Stimulated activated CD8-positive, alpha-beta memory T cell treated with anti-CD3 and anti-CD28 coated beads, Interleukin-4, amount 100 ng/mL, for 48 hours (primary cell): ENCODE results near the gene CCDC192.
A peak's percentile ranks its signal among the peaks of the same experiment; 100 is the strongest.

ENCODE experiments used
- DNase-seq: peaks from one replicate; pipeline ENCODE4 v3.0.0-alpha.2; 2020

Gene CCDC192

DNA sequence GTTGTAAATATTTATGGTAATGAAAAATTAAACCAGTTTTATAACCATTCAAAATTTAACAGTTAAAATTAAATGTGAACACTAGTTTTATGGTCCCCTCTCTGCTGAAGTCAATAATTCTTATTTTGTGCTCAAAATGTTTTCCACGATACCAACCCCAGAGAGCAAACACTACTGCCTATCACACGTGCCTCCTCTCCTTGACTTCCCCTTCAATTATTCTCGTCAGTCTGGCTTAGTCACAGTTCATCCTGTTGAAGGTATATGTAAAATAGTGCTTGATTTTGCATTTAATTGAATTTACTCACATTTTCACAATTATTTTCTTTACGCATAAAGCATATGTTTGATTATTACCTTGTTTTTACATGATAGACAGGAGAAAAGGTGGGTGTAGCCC is 148.8 kb downstream of the CCDC192 start:
- no peak for DNase-seq

DNA sequence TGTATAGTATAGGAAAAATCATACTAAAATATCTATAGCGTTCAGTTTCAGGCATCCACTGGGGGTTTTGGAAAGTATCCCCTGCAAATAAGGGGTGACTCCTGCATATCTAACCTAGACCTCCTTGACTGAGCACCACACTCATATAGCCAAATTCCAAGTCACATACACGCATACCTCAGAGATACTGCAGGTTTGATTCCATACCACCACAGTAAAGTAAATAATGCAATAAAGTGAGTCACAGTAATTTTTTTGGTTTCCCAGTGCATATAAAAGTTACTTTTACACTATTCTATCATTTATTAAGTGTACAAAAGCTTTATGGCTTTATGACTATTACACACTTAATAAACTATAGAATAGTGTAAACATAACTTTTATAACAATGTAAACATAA is 151.3 kb downstream of the CCDC192 start:
- DNase-seq: no peak

DNA sequence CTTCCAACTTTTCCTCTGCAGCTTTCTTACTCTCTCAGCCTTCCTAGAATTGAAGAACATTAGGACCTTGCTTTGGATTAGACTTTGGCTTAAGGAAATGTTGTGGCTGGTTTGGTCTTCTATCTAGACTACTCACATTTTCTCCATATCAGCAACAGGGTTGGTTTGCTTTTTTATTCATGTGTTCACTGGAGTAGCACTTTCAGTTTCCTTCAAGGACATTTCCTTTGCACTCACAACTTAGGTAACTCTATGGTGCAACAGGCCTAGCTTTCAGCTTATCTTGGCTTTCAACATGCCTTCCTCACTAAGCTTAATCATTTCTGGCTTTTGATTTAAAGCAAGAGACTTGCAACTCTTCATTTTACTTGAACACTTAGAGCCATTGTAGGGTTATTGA is 153.1 kb downstream of the CCDC192 start:
- no peak for DNase-seq

DNA sequence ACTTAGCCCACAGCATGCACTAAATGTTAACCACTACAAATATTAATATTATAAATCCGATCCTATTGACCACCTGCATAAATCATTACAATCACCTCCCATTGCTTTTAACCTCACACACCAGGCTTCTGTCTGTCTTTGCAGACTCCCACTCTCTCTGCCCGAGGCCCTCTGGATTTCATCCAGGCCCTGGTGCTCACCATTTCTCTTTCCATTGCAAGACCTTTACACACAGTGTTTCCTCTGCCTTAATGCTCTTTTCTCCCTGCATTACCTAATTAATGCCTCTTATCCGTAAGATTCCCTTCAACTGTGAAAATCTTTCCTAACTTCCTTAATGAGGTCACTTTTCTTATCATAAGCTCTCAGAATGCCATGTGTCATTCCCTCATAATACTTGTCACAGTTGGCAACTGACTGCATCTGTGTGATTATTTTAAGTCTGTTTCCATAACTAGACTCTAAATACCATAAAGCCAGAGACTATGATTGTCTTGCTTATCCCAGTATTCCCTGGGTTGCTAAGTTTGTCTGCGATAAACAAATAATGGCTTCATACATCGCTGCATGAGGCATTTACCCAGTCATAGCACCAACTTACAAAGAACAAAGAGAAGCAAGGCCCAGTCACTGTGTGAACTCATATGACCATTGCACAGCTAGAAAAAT is 155.1 kb downstream of the CCDC192 start:
- DNase-seq: no peak

DNA sequence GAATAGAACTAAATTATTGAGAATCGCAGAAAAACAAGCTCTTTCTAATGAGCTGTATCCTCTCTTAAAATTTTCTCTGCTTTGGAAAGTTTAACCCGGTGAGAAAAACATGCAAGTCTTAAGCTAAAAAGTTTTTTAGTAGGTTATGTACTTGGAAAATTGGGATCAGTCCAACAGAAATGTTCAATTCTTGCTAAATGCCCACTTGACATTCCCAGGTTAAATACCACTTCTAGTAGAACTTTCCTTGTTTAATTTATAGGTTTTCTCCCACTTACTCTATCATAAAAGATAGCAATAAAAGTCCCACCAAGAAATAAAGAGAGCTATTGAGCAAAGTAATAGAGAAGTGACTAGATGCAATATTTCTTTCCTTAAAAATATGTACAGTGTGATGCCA is 157.1 kb downstream of the CCDC192 start:
- DNase-seq: no peak

DNA sequence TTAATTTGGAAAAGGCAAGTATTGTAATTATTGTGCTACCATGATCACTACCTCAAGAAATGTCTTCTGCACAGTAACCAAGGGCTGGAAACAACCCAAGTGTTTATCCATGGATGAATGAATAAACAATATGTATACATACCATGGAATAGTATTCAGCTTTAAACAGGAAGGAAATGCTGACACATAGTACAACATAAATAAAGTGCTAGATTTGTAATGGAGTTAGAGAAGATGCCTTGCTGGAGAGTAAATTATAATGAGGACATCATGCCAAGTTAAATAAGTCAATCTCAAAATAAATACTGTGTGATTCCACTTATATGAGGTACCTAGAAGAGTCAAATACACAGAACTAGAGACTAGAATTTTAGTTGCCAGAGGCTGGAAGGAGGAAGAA is 160.0 kb downstream of the CCDC192 start:
- DNase-seq: no peak

DNA sequence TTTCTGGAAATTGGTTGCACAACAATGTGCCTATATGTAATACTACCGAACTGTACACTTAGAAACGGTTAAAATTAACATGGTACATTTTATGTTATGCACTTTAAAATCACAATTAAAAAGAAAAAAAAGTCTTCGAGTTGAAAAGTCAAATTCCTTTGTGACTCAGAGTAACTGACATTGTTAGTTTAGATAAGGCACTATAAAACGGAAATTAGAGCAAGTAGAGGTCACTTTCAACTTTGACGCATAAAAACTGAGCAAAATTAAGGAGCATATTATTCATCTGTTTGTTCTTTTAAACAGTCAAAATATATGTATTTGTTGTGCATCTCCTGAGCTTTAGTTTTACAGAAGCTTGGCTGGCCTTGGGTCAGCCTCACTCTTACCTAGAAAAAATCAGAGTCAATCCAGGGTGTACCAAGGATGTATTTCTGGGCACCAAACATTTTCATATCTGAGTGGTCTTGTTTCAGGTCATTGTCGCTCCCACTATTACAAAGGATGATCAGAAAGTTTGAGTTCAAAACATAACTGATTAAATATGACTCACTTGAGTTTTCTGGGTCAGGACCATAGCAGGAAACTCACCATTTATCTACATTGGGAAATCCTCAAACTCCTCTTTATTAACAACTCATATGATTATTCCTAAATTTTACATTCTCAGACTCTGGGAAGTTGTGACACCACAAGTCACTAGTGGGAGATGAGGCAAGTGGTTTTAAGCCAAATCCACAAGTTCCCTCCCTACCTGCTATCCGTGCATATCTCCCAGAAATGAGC is 160.6 kb downstream of the CCDC192 start:
- DNase-seq: no peak

DNA sequence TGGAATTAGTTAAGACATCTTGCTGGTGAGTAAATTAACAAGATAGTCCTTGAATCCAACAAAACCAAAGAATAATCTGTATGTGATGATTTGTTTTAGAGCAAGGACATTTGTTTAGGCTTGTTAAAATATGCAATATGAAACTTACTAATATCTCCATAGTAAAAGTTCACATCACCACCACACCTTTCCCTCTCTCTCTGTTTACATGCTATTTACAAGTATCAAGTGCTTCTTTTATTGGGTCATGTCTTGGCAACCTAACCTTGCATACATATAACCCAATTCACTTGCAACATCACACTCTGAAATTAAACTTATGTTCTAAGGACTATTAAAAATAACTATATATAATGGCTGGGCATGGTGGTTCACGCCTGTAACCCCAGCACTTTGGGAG is 161.3 kb downstream of the CCDC192 start:
- DNase-seq: no peak

DNA sequence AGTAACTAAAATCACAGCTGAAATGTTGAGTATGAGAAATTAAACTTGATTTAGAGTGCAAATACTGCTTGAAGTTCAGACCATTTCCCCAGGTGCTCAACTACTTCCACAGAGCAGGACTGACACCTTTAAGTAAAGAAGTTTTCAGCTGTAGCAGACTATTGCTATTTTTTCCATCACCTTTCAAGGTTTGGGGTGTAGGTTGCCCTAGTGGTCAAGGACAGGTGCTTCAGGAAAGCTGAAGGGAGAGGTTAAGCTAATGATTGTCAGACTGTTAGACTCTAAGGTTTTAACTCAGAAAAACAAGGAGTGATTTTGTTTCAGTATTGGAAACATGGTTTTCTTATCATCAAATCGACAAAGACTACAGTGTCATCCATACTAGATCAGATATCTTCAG is 162.1 kb downstream of the CCDC192 start:
- no peak for DNase-seq

DNA sequence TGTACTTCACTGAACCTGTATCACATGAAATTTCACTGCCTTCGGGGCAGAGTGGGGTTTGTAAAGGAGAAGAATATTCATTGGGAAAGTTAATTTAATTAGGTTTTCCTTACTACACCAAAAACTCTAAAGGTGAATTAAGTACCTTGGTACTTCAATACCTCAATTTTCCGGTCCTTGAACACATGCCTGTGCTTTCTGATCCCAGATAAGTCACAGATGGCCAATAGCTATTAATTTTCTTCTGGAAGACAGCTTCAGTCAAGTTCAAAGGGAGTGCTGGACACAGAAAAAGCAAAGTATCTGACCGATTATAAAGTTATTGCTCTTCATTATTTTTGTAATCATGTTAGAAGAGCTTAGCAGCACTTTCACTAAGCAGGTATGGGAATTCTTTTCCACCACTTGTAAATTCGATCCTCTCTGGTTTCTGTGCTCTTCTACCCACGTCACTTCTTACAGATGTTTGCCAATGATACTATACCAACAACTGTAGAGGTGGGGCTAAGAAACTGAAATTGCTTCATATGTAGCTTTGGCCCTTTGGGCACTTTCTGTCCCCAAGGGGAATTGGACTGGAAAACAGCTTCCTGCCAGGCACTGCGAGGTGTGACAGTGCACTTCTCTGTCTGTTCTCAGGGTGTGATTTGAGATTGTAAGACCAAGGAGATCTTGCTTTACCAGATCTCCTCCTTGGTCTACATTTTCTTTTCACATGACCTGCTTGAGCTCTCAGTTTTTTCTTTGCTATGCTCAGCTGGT is 164.0 kb downstream of the CCDC192 start:
- DNase-seq: no peak

DNA sequence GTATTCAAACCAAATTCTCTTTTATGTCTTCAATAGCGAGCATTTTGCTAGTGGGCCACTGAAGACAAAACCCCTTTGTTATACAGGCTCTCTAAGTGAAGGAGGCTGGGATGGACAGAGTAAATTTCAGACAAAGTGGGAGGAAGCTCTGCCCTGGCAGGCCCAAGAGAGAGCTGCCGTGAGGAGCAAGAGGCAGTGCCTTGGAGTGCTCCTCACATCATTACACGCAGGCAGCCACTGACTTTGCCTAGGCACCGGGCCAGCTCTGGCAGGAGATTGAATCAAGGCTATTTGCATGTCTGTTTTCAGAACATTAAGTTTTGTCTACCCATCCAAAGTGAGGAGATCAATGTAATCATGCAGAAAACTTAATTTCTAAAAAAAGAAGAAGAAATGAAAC is 167.7 kb downstream of the CCDC192 start:
- no peak for DNase-seq

DNA sequence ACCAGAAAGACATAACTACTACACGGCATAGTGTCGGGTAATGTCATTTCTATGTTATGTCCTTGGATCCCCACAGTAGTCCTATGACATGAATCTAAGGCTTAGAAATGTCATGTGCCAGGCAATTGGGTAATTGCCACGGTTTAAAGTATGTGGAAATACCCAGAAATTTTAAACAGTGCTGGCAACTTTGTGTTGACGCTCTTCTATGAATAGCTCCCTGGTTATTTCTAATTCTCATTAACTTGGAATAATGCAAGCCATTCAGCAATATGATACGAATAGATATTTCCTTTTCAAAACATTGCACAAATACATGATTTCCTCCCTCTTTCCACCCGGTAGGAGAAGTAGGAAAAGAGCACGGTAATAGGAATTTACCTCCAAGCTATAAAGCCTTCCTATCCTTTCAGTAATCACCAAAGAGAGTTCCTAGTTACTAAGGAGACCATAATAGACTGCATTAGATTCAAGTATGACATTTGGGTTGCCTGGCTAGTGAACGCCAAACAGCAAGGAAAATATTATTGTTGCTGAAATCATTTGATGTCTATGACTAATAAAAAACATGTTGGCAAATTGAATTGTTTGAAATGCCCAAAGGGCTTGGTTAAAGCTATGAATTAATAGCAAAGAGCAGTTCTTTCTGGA is 168.4 kb downstream of the CCDC192 start:
- no peak for DNase-seq

DNA sequence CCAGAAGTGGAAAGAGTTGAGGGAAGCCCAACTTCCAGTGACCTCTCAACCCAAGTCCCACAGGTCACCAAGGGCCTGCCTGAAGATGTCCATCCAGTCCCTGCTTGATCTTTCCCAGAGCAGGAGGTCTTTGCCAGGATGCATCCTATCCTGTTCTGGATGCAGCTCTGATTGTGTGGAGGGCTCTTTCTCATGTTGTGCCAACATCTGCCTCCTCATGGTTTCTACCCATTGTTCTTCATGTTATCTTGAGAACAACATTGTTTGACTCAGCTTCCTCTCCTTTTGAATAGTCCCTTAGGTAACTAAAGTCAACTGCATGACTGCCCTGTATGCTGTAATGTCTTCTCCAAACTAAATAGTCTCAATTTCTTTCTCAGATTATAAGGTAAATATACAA is 169.3 kb downstream of the CCDC192 start:
- DNase-seq: no peak

DNA sequence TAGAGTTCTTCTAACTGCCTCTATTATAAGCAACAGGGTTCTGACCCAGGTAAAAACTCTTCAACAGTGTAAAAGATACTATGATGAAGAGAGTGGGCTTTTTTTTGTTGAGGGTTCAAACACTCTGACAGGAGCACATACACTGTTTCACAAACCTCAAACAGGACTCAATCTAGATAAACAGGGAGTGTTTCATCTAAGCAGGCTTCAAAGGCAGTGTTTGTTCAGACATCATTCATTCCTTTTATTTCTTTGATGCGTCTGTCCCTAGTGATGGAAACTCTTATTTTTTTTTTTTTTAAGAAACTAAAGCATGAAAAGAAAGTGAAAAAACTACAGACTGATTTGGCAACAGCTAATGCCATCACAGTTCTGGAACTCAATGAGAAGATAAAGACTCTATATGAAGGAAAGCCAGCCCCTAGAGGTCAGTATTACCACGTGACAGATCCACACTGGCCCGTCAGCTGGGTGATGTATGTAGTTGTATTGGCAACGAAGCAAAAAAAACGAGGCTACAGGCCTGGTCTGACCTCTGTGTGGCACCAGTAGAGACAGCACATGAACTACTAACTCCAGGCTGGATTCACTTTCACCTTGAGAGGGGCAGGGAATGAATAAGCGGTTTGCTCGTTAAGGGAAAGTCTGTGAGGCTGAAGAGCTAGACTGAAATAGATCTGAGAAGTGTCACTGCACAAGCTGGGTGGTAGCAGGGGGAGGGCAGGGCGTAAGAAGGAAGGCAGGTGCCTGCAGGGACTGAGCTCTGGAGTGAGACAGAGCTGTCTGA is 172.2 kb downstream of the CCDC192 start:
- DNase-seq: peak; percentile 33

DNA sequence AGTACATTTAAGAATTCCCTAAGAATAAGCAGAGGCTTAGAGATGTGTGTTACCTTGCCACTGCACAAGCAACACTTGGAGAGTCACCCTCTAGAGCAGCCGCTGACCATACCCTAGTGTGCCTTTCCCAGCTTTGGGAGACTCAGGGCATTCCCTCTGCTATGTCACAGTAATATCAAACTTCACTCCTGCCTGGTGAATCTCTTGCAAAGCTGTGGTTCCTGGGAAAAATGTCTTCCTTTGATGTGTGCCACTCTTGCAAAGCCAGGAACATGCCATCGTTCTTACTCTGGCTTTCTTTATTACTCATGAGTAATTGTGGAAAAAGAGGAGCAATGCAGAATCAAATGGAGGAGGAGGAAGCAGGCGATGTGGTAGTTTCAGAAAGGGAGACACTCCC is 173.2 kb downstream of the CCDC192 start:
- DNase-seq: no peak

DNA sequence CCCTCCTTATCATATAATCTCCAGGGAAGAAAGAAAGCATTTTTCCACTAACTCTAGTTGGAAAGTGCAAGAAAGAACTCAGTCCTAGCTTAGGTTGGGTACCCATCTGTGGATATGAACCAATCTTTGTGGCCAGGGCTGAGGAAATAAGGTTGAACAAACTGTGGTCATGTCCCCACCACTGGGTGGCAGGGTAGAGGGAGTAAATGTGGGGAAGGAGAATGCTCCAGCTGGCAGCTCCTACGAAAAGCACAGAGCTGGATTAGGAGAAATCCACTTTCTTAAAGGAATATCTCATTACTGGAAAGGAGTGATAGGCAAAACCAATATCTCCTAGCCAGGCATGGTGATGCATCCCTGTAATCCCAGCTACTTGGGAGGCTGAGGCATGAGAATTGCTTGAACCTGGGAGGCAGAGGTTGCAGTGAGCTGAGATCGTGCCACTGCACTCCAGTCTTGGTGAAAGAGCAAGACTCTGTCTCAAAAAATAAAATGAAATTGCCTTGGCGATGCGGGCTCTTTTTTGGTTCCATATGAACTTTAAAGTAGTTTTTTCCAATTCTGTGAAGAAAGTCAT is 175.1 kb downstream of the CCDC192 start:
- peak; percentile 31 for DNase-seq

DNA sequence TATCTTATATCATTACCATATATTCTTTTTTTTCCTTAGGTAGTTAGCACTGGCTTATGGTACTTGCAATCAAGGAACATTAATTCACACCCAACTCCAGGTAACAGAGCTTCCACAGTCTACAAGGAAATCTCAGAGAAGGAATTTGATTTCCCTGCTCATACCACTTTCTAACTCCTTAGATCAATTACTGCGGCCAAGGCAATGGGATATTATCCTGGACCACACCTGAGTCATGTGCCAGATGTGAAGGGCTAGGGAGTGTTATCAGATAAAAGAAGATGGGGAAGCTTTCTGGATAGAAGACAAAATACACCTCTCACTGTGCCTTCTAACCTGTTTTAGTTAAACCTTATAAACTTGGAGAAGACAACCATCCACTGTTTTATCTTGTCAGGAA is 181.2 kb downstream of the CCDC192 start:
- no peak for DNase-seq

DNA sequence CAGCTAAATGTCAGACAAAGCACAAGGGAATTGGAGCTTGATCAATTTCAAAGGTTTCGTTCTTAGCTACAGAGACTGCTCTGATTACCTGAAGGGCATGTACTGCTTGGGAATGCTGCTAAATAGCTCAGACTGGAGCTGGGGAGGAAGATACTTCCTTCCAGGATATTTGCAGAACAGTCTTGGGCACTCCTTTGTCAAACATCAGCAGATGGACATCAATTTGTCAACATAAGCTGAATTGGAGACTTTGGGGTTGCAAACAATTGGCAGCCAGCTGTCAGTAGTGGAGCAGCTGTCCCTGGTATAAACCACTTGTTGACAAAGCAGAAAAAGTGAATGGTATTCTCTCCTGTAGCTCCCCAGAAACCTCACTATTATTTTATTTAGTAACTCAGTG is 182.0 kb downstream of the CCDC192 start:
- no peak for DNase-seq

DNA sequence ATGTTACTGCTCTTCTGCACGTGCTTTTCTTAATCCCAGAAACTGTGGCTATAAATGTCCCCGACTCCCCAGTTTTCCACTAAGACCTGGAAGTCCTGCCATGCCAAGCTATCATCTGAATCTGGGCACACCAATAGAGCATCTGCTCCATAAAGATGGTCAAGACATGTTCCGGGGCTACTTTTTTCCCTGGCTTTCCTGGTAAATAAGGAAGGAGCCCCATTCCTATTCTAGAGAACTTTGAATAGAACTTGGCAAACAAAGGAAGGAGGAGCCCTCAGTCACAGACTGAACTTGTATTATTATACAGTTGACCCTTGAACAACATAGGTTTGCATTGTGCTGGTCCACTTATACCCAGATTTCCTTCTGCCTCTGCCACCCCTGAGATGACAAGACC is 182.9 kb downstream of the CCDC192 start:
- DNase-seq: no peak

DNA sequence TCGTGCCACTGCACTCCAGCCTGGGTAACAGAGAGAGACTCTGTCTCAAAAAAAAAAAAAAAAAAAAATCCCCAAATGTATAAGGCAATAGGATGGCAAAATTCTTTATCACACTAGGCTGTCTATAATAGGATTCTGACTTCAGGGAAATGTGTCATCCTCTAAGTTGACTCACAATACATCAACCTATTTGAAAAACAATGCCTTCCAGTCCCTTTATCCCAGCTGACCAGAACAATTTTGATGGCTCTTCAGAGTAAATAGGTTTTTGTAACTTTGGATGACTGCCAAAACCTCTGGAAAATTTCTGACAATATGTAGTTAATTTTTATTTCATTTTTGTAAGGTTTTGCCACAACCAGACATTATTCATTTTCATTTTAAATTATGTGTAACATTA is 184.1 kb downstream of the CCDC192 start:
- no peak for DNase-seq

DNA sequence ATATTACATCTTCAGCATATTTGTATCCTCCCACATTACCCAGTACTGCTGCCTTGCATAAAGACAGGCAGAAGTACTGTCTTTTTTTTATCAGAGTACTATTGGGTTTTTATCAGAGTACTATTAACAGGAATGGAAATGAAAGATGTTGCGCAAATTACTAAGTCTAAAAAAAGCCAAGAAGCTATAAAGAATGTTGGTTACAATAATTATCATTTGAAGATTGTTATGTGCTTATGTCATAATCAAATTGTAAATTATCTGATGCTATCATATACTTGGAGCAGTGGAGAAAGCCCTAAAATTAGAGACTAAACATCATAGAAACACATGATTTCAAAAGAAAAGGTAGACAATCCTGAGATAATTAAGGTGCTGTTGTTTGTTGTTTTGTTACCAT is 188.8 kb downstream of the CCDC192 start:
- DNase-seq: no peak

DNA sequence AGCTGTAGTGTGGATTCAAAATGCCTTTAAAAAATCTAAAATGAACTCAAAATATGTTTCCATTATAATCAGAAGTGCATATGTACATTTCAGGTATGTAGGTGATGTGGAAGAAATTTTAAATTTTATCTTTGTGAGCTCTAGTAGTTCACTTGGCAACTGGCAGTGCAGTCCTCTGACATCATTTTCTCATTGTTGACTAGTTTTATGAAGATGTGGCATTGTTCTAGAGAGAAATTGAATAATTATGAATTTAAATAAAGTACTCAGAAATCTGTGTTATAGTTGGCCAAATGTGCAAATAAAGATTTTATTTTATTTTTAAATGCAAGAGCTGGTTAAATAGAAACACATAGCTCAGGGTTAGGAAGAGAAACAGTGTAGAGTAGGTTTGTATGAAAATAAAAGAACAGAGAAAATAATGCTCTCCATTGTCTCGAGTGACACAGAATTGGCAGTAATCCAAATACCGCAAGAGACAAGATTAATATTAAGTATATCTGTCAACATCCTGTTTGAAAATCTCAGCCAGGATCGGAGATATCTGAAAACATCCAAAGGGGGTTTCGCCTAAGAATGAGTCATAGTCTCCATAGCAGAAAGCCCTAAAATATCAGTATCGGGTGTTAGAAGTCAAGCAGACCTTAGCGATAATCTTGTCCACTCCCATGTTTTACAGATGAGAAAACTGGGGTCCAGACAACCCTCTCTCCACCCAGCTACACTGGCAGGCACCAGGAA is 189.4 kb downstream of the CCDC192 start:
- DNase-seq: no peak
